Natural killer cell (primary cell): ENCODE measurements around the gene CD164L2. TPM values are rescaled to one million over a fixed set of nuclear protein-coding genes. Genes with fewer than 3 reads are reported as not detected.

Experiments used
- ATAC-seq, 3 donors: fragments of 150-1000 bp in 2 of 3; fragments of 200-7000 bp in 1 of 3; cut with Tn5 transposase; 1 replicate in 1 of 3; 2 replicates in 2 of 3; pipeline ENCODE4 v1.10.0; 2021; ENCODE audit warnings: mild to moderate bottlenecking in 2 of 3, moderate library complexity in 2 of 3
- DNase-seq, 2 donors: peaks; one replicate each; pipeline versions ENCODE4 v3.0.0 to v3.0.0-alpha.2; 2013 to 2021; ENCODE audit warnings: mixed read lengths in 1 of 2
- H3K27ac ChIP-seq: one replicate; pipeline ENCODE4 v1.5.1; 2013; ENCODE audit warnings: mild to moderate bottlenecking, low read length
- H3K27me3 ChIP-seq: one replicate; pipeline ENCODE4 v1.6.1; 2013; ENCODE audit warnings: low read length; ENCODE audit not compliant: control insufficient read depth, insufficient read depth
- H3K36me3 ChIP-seq: one replicate; pipeline ENCODE4 v1.6.1; 2013; ENCODE audit warnings: low read length; ENCODE audit not compliant: control insufficient read depth, insufficient read depth
- H3K4me1 ChIP-seq: one replicate; pipeline ENCODE4 v1.6.1; 2013; ENCODE audit warnings: low read length; ENCODE audit not compliant: control insufficient read depth, insufficient read depth
- H3K4me3 ChIP-seq: one replicate; pipeline ENCODE4 v1.5.1; 2013; ENCODE audit warnings: low read length
- H3K9me3 ChIP-seq: one replicate; pipeline ENCODE4 v1.6.1; 2013; ENCODE audit warnings: low read length; ENCODE audit not compliant: control insufficient read depth, insufficient read depth
- H3K27ac Mint-ChIP-seq, 2 donors: one replicate each; pipeline ENCODE4 v1.8.0; 2022; ENCODE audit warnings: mild to moderate bottlenecking in 2 of 2, mixed read lengths in 2 of 2, moderate library complexity in 1 of 2
- H3K27me3 Mint-ChIP-seq, 2 donors: one replicate each; pipeline ENCODE4 v1.8.0; 2022; ENCODE audit warnings: low read depth in 2 of 2, mixed read lengths in 2 of 2
- H3K36me3 Mint-ChIP-seq: one replicate; pipeline ENCODE4 v1.8.0; 2022; ENCODE audit warnings: mixed read lengths
- H3K4me1 Mint-ChIP-seq, 2 donors: one replicate each; pipeline ENCODE4 v1.8.0; 2022; ENCODE audit warnings: mixed read lengths in 2 of 2
- H3K4me3 Mint-ChIP-seq: one replicate; pipeline ENCODE4 v1.8.0; 2022; ENCODE audit warnings: mild to moderate bottlenecking, moderate library complexity, mixed read lengths
- H3K9me3 Mint-ChIP-seq, 2 donors: one replicate each; pipeline ENCODE4 v1.8.0; 2022; ENCODE audit warnings: mixed read lengths in 2 of 2
- WGBS: methylation state at CpG from one replicate; pipeline ENCODE4 v1.1.7; 2013; ENCODE audit warnings: missing lambda C conversion rate; ENCODE audit not compliant: insufficient coverage; 5-methylcytosine and 5-hydroxymethylcytosine counted together
- intact Hi-C: fragments of 100-400 bp; cut with micrococcal nuclease; formaldehyde crosslinking; loops from one replicate; pipeline ENCODE4 v1.14.2; 2022
- total RNA-seq, 4 donors: library from RNA; stranded (reverse); fragments of 120-200 nt in 1 of 4; gene quantifications; one replicate each; pipeline versions ENCODE4 v1.2.3 to v1.2.4, GENCODE V29; 2013 to 2022
- TF ChIP-seq, protein P1 (sequence below): fragments of 200-600 bp; IDR thresholded peaks from one replicate; pipeline ENCODE4 v1.8.0; 2022; ENCODE audit warnings: antibody characterized with exemption

CD164L2 gene
- total RNA-seq, 3 donors from 2014 or later (not counting 1 experiment from before 2014, with no cell fraction given) = 0.40 TPM; not detected in 2

DNA sequence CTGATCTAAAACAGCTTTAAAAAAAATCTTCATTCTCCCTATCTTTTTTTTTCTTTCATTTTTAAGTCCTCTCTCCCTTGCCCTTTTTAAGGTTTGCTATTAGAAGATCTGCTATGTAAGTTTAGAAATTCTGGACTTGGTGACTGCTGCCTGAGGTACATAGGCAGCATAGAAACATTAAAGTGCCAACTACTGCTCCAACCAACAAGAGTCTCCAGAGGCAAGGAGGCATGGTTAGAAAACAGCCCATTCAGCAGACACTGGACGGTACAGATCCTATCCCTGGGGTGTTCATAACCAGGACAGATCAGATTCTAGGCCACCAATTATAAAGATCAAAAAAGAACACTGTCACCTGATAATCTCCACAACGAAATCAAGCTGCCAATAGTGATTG, 45.9 kb upstream of the CD164L2 start:
- ATAC-seq (no peak), DNase-seq (no peak)
- intact Hi-C loops = no loop called here
- 58% methylated on average over 1 of the region's 2 CpGs for WGBS
- H3K9me3 ChIP-seq = no peaks in the 10 kb centered on the region
- H3K27ac Mint-ChIP-seq = peak overlapping the region; percentile 77 to 88
- peaks cover 18% of the 10 kb centered on the region for H3K36me3 ChIP-seq
- H3K4me3 Mint-ChIP-seq = peak overlapping the region; percentile 58
- H3K27me3 Mint-ChIP-seq = no peaks in the 10 kb centered on the region
- H3K4me1 Mint-ChIP-seq = peaks cover 56 to 71% of the 10 kb centered on the region in 2 donors
- H3K27ac ChIP-seq = no peak overlapping the region
- TF ChIP-seq, protein P1, sequence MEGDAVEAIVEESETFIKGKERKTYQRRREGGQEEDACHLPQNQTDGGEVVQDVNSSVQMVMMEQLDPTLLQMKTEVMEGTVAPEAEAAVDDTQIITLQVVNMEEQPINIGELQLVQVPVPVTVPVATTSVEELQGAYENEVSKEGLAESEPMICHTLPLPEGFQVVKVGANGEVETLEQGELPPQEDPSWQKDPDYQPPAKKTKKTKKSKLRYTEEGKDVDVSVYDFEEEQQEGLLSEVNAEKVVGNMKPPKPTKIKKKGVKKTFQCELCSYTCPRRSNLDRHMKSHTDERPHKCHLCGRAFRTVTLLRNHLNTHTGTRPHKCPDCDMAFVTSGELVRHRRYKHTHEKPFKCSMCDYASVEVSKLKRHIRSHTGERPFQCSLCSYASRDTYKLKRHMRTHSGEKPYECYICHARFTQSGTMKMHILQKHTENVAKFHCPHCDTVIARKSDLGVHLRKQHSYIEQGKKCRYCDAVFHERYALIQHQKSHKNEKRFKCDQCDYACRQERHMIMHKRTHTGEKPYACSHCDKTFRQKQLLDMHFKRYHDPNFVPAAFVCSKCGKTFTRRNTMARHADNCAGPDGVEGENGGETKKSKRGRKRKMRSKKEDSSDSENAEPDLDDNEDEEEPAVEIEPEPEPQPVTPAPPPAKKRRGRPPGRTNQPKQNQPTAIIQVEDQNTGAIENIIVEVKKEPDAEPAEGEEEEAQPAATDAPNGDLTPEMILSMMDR = no peak
- H3K9me3 Mint-ChIP-seq = no peaks in the 10 kb centered on the region
- peaks cover 43% of the 10 kb centered on the region for H3K4me1 ChIP-seq
- no peaks in the 10 kb centered on the region for H3K27me3 ChIP-seq
- no peak overlapping the region for H3K4me3 ChIP-seq
- no peaks in the 10 kb centered on the region for H3K36me3 Mint-ChIP-seq

GRCh38 chr1:27428316-27429028, 45.3 kb upstream of the CD164L2 start:
- DNase-seq (no peak), ATAC-seq (peak; percentile 18 to 41 (median 38))
- Mint-ChIP-seq H3K9me3 (no peaks in the 10 kb centered on the region), H3K27me3 (no peaks in the 10 kb centered on the region), H3K4me3 (peak overlapping the region; percentile 58), H3K4me1 (peaks cover 50 to 67% of the 10 kb centered on the region in 2 donors), H3K36me3 (no peaks in the 10 kb centered on the region), H3K27ac (peak overlapping the region; percentile 77 to 88)
- intact Hi-C loops = no loop called here
- H3K4me1 ChIP-seq = peaks cover 42% of the 10 kb centered on the region
- TF ChIP-seq, protein P1 = no peak
- H3K4me3 ChIP-seq = no peak overlapping the region
- 37% methylated on average over 16 of the region's 17 CpGs for WGBS
- peaks cover 18% of the 10 kb centered on the region for H3K36me3 ChIP-seq
- H3K27me3 ChIP-seq = no peaks in the 10 kb centered on the region
- H3K9me3 ChIP-seq = no peaks in the 10 kb centered on the region
- H3K27ac ChIP-seq = peak overlapping the region; percentile 18

DNA sequence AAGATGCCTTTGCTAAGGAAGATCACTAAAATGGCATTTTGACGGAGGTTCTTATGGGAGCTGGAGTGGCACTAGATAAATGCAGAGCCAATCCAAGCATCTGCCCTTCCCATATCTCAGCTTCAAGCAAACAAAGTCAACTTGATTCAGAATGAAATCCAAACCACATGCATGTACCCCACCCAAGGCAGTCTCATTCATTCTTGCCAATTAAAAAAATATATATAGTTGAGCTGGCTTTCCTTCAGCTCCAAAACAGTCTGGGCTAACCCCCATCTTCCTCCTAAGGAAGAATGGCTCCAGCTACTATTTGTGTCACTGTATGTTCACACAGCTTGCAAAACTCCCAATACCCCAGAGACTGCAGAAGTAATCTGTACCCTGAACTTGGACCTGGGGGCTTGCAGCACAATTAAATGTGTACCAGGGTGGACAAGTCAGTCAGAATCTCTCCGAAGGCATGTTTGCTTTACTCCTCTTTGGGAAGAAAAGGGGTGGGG, 44.7 kb upstream of the CD164L2 start:
- H3K9me3 ChIP-seq = no peaks in the 10 kb centered on the region
- Mint-ChIP-seq H3K4me1 (peaks cover 46 to 62% of the 10 kb centered on the region in 2 donors), H3K36me3 (no peaks in the 10 kb centered on the region), H3K9me3 (no peaks in the 10 kb centered on the region), H3K27ac (peak overlapping the region; percentile 77 to 88), H3K4me3 (peak overlapping the region; percentile 42), H3K27me3 (no peaks in the 10 kb centered on the region)
- WGBS = 72% methylated on average over 2 of the region's 2 CpGs
- H3K27ac ChIP-seq = no peak overlapping the region
- intact Hi-C loops = no loop called here
- peaks cover 18% of the 10 kb centered on the region for H3K36me3 ChIP-seq
- no peak for DNase-seq
- no peaks in the 10 kb centered on the region for H3K27me3 ChIP-seq
- peaks cover 47% of the 10 kb centered on the region for H3K4me1 ChIP-seq
- no peak overlapping the region for H3K4me3 ChIP-seq
- TF ChIP-seq, protein P1 = no peak
- no peak for ATAC-seq
